Loucy (cell line): Measurements from ENCODE around the gene COL21A1.

Experiments used
- EZH2phosphoT487 ChIP-seq: fragments of 200-600 bp; IDR thresholded peaks from 2 replicates; pipeline ENCODE4 v1.6.1; 2018; ENCODE audit warnings: antibody characterized with exemption, mild to moderate bottlenecking, moderate library complexity, borderline replicate concordance
- TF ChIP-seq, protein P1 (sequence below): fragments of 200-600 bp; sonication (generic); conservative IDR thresholded peaks from 2 replicates; pipeline ENCODE4 v1.5.1; 2014; ENCODE audit warnings: mild to moderate bottlenecking, antibody characterized with exemption, low read length

DNA sequence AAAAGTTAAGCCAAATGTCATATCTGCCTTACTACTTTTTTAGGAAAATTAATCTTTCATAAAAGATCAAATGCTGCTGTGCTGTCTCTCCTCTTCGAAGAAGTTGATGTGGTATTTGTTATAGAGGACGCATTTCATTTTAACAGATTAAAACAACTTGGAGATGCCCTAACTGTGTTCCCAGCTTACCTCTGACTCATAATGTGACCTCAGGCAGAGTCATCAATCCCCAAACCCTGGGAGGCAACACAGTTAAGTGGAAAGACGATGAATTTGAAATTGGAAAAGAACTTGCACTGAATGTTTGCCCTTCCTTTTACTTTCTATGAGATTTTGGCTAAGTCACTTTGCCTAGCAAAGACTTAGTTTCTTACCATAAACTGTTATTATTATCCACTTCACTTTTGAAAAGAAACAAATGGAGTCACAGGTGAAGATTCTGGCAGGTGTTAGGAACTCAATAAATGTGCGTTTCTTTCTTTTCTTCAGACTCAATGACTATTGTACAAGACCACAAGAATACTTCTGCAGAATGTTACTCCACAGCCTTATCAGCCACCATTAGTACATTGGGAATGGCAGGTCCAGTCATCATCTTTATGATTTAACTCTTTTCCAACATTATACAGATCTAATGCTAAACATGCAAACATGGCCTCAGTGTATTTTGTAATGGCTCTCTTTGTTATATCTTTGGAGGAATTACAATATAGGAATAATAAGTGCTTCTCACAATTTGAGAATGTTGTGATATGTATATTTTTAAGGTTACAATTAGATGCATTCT is 102.6 kb downstream of the COL21A1 start:
- TF ChIP-seq, protein P1, sequence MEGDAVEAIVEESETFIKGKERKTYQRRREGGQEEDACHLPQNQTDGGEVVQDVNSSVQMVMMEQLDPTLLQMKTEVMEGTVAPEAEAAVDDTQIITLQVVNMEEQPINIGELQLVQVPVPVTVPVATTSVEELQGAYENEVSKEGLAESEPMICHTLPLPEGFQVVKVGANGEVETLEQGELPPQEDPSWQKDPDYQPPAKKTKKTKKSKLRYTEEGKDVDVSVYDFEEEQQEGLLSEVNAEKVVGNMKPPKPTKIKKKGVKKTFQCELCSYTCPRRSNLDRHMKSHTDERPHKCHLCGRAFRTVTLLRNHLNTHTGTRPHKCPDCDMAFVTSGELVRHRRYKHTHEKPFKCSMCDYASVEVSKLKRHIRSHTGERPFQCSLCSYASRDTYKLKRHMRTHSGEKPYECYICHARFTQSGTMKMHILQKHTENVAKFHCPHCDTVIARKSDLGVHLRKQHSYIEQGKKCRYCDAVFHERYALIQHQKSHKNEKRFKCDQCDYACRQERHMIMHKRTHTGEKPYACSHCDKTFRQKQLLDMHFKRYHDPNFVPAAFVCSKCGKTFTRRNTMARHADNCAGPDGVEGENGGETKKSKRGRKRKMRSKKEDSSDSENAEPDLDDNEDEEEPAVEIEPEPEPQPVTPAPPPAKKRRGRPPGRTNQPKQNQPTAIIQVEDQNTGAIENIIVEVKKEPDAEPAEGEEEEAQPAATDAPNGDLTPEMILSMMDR: no peak
- no peak for TF ChIP-seq EZH2phosphoT487
